A204.1 (cell line): Measurements from ENCODE around the gene PROSER2.

Experiments used
- FAIRE-seq: peaks from 2 replicates; lab custom pipeline; 2012; peaks lifted over from hg19 to GRCh38; lab: Jason Lieb, UNC

Gene PROSER2

DNA sequence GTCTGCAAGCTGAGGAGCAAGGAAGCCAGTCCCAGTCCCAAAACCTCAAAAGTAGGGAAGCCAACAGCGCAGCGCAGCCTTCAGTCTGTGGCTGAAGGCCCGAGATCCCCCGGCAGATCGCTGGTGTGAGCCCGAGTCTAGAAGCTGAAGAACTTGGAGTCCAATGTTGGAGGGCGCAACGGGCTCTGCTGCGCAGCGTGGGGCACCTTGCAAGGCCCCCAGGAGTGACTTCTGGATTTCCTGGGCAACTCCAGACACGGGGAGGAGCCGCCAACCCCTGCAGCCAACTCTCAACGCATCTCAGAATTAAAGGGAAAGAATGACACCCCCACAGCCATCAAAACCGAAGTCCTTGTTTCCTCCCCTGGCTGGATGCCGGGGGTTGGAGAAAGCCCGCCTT is 18.8 kb upstream of the PROSER2 start:
- FAIRE-seq, result no peak

DNA sequence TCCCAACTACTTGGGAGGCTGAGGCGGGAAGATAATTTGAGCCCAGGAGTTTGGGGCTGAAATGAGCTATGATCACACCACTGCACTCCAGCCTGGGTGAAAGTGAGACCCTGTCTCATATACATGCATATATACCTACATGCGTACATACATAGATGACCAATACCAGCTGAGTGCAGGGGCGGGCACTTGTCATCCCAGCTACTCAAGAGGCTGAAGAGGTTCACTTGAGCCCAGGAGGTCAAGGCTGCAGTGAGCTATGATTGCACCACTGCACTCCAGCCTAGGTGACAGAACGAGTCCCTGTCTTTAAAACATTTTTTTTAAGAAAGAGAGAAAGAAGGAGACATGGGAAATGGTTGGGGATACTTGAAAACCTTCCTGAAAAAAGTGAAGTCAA is 17.4 kb upstream of the PROSER2 start:
- FAIRE-seq, result no peak

GRCh38 chr10:11806706-11807105 is 16.4 kb upstream of the PROSER2 start:
- no peak for FAIRE-seq

- no peak for FAIRE-seq
Observed at GRCh38 chr10:11808808-11809207, 14.3 kb upstream of the PROSER2 start.

GRCh38 chr10:11810313-11810766 is 12.8 kb upstream of the PROSER2 start:
- no peak for FAIRE-seq

GRCh38 chr10:11810973-11811372 is 12.2 kb upstream of the PROSER2 start:
- no peak for FAIRE-seq

- no peak for FAIRE-seq
Observed at GRCh38 chr10:11813177-11813576, 10.0 kb upstream of the PROSER2 start.

DNA sequence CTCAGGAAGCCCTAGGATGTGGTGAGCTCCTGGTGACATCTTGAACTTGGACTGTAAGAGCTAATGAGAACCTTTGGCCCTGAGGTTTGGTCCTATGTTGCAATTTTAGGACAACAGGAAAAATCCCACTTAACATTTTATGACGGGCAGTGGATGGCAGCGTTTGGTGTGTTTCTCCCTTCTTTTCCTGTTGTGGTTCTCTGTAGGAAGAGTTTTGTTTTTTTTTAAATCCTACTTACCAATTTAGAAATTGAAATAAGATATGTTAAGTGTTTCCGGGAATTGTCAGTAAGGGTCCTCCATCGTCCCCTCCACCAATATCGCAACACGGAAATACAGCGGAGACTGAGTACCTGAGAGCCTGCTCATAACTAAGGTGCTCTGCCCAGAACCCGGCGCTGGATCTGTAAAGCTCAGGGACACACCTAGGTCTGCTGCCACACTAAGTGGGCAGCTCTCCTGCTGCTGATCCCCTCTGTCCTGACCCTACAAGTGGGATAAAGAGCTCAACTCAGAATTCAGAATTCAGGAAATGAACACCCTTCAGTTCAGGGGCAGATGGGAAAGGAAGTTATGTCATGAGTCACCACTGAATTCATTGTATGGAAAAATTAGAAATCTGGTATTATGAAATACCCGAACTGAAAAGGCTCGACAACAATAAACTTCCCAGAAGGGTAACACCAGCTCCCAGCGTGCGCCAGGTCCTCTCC is 9.1 kb upstream of the PROSER2 start:
- no peak for FAIRE-seq

DNA sequence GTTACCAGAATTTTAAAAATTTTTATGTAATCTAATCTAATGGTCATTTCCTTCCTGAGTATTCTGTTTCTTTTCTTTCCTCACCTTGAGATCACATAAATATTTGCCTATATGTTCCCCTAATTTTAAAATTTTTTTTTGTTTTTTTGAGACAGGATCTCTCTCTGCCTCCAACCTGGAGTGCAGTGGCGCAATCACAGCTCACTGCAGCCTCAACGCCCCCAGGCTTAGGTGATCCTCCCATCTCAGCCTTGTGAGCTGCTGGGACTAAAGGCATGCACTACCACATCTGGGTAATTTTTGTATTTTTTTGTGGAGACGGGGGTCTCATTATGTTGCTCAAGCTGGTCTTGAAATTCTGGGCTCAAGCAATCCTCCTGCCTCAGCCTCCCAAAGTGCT is 4.1 kb upstream of the PROSER2 start:
- no peak for FAIRE-seq

DNA sequence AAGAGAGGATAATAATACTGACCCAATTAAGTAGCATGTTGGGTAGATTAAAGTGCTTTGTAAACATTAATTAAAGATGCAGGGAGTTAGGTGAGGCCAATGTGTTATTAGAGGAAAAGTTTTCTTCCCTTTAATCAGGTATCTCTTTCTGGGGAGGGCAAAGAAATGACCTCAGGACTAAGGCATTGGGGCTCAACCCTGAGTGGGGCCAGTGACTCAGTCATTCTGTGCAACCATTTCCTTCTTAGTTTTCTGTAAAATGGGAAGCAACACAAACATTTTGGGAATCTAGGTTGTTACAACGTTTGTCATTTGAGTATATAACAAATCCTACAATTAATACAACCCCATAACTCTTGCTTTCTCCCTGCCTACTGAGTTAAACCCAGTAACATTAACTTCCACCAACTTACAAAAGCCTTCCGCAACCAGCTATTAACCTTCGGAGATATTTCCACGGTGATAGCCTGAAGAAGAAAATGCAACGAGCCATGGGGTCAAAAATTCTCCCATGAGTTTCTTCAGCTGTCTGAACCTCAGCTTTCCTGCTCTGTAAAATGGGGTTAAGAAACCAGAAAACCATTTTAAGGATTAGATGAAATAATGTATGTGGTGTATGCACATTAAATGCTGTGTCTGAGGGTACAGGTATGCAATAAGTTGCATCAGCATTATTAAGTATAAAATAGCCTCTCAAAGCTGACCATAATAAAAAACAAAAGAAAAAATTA is 965 bp upstream of the PROSER2 start:
- FAIRE-seq, result no peak

DNA sequence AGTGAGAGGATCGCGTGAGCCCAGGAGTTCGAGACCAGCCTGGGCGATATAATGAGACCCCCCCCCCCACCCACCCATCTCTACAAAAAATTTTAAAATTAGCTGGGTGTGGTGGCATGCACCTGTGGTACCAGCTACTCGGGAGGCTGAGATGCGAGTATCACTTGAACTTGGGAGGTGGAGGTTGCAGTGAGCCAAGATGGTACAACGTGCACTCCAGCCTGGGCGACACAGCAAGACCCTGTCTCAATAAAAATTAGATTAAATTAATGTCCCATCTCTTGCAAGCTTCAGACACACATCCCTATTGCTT is 391 bp upstream of the PROSER2 start:
- FAIRE-seq, result no peak

DNA sequence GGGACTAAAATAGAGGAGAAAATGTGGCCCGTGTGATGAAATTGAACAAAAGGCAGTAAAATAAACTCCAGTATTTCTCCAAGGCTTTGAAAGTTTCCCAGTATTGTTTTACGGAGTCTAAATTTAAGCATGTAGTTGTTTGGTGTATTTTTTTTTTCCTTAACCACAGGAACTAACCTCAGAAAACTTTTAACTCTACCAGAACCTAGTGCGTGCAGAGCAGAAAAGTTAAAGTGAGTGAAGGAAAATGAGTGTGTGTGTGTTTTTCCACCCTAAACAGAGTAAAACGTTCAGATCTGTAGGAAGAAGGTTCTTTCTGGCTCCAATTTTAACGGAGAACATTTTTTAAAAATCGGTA is 812 bp downstream of the PROSER2 start:
- no peak for FAIRE-seq

DNA sequence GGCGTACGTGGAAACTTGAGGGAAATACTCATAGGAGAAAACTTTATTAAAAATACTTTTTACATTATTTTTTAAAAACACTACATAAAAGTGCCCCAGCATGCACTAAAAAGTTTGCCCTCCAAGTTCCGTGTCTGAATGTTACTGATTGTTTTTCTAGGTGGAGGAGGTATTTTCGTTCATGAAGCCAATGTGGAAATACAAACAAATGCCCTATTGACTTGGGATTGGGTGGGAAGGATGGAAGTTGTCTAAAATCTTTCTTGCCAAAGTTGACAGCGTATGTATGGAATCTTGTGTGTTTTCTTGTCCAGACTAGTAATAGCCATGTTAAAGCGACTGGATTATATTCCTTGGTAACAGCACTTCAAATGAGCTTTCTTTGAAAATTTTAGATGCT is 1.2 kb downstream of the PROSER2 start:
- FAIRE-seq, result no peak

DNA sequence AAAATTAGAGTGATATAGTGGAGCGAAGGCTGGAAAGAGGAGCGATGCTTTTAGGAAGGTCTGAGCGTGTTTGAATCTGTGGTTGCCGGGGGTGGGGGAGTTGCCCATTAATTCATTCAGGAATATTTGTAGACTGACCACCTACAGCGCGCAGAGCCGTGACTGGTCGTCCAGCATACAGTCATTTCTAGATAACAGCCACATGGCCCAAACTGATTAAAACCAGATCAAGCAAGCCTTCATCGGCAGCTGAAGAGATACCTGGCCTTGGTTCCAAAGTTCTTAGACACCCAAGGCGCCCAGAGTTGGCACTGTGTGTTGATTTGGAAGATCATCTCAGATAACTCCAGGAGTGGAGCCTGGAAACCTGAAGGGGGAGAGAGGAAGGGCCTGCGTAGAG is 1.7 kb downstream of the PROSER2 start:
- no peak for FAIRE-seq

DNA sequence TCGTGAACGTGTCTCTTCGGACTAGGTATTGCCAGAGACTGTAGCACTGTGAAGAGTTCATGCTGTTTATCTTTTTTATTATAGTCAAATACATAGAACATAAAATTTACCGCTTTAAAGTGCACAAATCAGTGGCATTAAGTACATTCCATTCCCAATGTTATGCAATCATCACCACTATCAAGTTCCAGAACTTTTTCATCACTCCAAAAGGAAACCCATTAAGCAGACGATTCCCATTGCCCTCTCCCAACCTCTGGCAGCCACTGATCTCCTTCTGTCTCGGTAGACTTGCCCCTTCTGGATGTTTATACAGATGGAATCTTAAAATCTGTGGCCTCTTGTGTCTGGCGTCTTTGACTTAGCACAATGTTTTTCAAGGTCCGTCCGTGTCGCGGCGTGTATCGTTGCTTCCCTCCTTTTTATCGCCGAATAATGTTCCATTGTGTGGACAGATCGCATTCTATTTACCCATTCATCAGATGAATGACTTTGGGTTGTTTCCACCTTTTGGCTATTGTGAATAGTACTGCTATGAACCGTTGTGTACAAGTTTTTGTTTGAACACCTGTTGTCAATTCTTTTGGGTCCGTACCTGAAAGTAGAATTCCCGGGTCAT is 2.7 kb downstream of the PROSER2 start:
- no peak for FAIRE-seq

DNA sequence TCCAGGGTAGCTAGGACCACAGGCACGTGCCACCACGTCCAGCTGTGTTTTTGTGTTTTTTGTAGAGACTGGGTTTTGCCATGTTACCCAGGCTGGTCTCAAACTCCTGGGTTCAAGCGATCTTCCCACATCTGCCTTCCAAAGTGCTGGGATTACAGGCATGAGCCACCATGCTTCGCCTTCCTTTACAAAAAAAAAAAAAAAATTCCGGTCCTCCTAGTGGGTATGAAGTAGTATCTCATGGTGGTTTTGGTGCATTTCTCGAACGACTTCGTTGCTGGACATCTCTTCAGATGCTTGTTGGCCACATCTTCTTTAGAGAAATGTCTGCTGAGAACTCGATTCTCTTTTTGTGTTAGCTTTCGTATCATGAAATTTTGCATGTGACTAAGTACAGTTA is 3.9 kb downstream of the PROSER2 start:
- FAIRE-seq, result no peak

GRCh38 chr10:11827414-11827813 is 4.3 kb downstream of the PROSER2 start:
- FAIRE-seq, result no peak

GRCh38 chr10:11828682-11829284 is 5.6 kb downstream of the PROSER2 start:
- no peak for FAIRE-seq

DNA sequence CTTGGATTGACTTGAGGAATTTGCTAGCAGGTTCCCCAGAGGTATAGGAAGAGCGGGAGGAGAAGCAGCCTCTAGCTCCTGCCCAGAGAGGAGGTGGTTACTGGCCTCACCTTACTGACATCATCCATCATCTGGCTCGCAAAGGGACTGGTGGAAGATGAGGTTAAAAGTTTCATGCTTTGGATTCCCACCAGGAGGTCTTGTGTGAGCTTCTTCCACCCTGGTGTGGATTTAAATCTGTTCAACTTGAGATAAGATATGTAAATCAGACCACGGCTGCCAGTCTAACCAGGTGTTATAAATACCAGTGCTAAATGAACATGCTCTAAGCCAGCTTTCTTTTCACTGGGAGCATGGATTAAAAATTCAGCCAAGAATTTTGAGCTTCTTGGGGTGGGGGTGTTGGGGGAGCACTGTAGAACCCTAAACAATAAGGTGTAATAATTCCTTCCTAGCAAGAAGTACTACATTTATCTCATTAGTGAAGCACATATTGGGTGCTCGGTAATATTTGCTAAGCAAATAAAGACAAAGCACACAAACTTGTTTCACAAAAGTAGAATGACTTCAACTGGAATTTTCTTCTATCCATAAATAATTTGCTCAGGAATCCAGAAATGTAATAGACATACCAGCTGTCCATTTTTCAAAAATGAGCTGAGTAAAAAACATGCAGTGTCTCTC is 7.8 kb downstream of the PROSER2 start:
- FAIRE-seq, result no peak

DNA sequence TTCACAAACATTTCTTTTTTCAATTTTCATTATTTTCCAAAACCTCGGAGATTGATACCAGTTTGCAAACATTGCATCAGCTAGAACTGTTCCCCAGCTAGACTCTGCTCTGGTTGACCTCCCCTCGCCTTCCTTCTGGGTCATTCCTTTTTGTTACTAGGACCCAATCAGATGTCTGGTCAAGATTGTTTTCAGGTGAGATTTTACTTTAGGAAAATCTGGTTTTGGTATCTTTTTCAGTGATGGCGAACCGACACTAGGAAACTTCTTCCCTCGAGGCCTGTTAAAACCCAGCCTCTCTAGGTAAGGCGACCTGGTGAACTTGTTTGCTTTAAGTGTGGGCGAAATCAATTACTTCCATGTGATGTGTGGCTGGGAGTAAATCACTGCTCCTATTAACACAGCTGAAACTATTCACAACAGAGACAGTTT is 8.4 kb downstream of the PROSER2 start:
- FAIRE-seq, result no peak

DNA sequence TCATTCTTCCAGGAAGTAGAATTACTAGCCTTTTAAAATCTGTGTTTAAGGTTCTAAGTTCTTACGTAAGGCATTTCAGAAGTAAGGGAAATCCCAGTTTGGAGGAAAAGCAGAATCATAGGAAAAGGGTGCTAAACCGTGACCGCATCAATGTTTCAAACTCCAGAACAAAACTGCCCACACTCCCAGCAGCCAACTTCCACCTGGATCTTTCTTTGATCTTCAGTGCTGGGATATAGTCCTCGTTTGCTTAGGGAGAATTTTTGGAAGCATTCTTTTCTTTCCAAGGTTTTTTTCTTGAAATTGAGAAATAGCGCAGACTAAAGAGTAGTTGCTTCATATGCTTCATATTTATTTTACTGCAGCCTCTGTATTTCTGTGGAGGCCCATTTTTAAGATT is 8.9 kb downstream of the PROSER2 start:
- no peak for FAIRE-seq

DNA sequence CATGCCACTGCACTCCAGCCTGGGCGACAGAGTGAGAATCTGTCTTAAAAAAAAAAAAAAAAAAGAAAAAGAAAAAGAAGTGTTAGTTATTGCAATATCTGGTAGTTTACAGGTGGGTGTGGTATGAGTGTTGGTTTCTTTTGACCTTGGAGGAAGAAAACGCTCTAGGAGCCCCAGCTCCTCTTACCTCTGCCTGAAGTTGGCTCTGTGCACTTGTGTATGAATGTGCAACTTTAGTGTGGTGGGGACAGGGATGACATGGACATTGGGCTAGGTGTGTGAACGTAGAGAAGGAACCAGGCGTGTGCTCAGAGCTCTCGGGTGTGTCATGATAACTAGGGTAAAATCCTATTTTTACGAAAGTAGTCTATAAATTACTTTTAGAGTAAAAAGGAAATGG is 11.9 kb downstream of the PROSER2 start:
- no peak for FAIRE-seq

DNA sequence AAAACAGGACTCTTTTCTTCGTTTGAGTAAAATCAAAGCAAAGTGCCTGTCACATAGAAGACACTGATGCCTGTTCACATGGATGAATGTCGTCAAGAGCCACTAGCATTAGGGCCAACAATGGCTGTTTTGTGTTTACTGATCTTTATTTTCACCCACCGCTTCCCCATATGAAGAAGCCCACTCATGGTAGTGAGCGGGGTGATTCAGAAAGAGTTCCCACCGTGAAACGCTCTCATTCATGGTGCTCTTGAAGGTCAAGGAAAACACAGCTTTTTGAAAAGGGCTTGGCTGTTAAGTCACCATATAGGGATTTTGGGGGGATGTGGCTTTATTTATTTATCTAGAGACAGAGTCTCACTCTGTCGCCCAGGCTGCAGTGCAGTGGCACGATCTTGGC is 12.5 kb downstream of the PROSER2 start:
- no peak for FAIRE-seq
